K562 (cell line): Measurements from ENCODE around the gene PPM1F. TPM values are rescaled to one million over a fixed set of nuclear protein-coding genes. Genes with fewer than 3 reads are reported as not detected.

ENCODE experiments used
- ARHGAP35 ChIP-seq: fragments of 450-650 bp; IDR thresholded peaks from 2 replicates; pipeline ENCODE4 v1.6.1; 2018; ENCODE audit not compliant: partially characterized antibody
- ASH1L ChIP-seq: fragments of 450-650 bp; IDR thresholded peaks from 2 replicates; pipeline ENCODE4 v1.6.1; 2018; ENCODE audit warnings: borderline replicate concordance, mild to moderate bottlenecking, low read depth; ENCODE audit not compliant: partially characterized antibody
- DDX20 ChIP-seq: fragments of 450-650 bp; IDR thresholded peaks from 2 replicates; pipeline ENCODE4 v1.6.1; 2016; ENCODE audit warnings: missing genetic modification characterization, low read depth, mild to moderate bottlenecking, missing compliant biosample characterization, moderate library complexity
- EP400 ChIP-seq: fragments of 450-650 bp; IDR thresholded peaks from 2 replicates; pipeline ENCODE4 v1.6.1; 2017; ENCODE audit warnings: antibody characterized with exemption, mild to moderate bottlenecking, moderate library complexity
- FOXK2 ChIP-seq, 2 experiments: fragments of 450-650 bp; IDR thresholded peaks in 1 of 2; conservative IDR thresholded peaks in 1 of 2; 2 replicates each; pipeline ENCODE4 v1.6.1; 2016; ENCODE audit warnings: low read depth in 2 of 2, mild to moderate bottlenecking in 1 of 2
- LCOR ChIP-seq: sonication (generic); formaldehyde crosslinking; IDR thresholded peaks from 2 replicates; pipeline ENCODE4 v1.8.0; 2022; ENCODE audit warnings: mild to moderate bottlenecking, missing genetic modification reagents
- NFIC ChIP-seq: fragments of 450-650 bp; IDR thresholded peaks from 2 replicates; pipeline ENCODE4 v1.6.1; 2017; ENCODE audit warnings: mild to moderate bottlenecking, inconsistent platforms
- NFIX ChIP-seq: fragments of 250-450 bp; sonication (Bioruptor Pico); IDR thresholded peaks from 2 replicates; pipeline ENCODE4 v1.4.0; 2020; ENCODE audit warnings: low read depth, mild to moderate bottlenecking, moderate library complexity
- PHF8 ChIP-seq: fragments of 200-600 bp; sonication (generic); IDR thresholded peaks from 2 replicates; pipeline ENCODE4 v1.6.1; 2012; ENCODE audit warnings: mixed run types, mild to moderate bottlenecking, inconsistent platforms, low read length, moderate library complexity, borderline replicate concordance
- POLR2G ChIP-seq: fragments of 200-400 bp; formaldehyde crosslinking; IDR thresholded peaks from 2 replicates; pipeline ENCODE4 v1.6.1; 2017; ENCODE audit warnings: low read depth, mild to moderate bottlenecking, antibody characterized with exemption, low read length, moderate library complexity
- PPARD ChIP-seq: fragments of 250-450 bp; sonication (Bioruptor Pico); IDR thresholded peaks from 2 replicates; pipeline ENCODE4 v1.8.0; 2022; ENCODE audit warnings: inconsistent platforms, mild to moderate bottlenecking, moderate library complexity
- REST ChIP-seq, 2 experiments: fragments of 450-650 bp; formaldehyde crosslinking in 1 of 2; IDR thresholded peaks; 2 replicates each; pipeline versions ENCODE4 v1.4.0 to v1.6.1; 2014 to 2020; ENCODE audit warnings: mild to moderate bottlenecking in 2 of 2, borderline replicate concordance in 1 of 2, low read depth in 1 of 2
- SMAD3 ChIP-seq: fragments of 450-650 bp; formaldehyde crosslinking; conservative IDR thresholded peaks from 2 replicates; pipeline ENCODE4 v1.4.0; 2020; ENCODE audit warnings: mild to moderate bottlenecking
- TSC22D4 ChIP-seq: fragments of 450-650 bp; IDR thresholded peaks from 2 replicates; pipeline ENCODE4 v1.6.1; 2016; ENCODE audit warnings: missing genetic modification characterization, missing biosample characterization, control low read depth
- ZNF280B ChIP-seq: fragments of 250-450 bp; sonication (Bioruptor Pico); IDR thresholded peaks from 2 replicates; pipeline ENCODE4 v1.5.1; 2021; ENCODE audit warnings: mild to moderate bottlenecking
- ZNF41 ChIP-seq: fragments of 250-450 bp; sonication (Bioruptor Pico); conservative IDR thresholded peaks from 2 replicates; pipeline ENCODE4 v1.4.0; 2020; ENCODE audit warnings: mild to moderate bottlenecking
- ZNF57 ChIP-seq: fragments of 450-650 bp; formaldehyde crosslinking; IDR thresholded peaks from 2 replicates; pipeline ENCODE4 v1.4.0; 2020; ENCODE audit warnings: mild to moderate bottlenecking, moderate library complexity
- polyA plus RNA-seq, 8 experiments: library from polyadenylated mRNA; depleted of rRNA in 4 of 8; stranded (reverse) in 5 of 8; unstranded in 3 of 8; fragments of >200 nt; fragmentation: Nextera tagmentation in 2 of 8; fragmentation: Illumina TruSeq in 1 of 8; extraction: Ambion mirVana in 2 of 8; extraction: Trizol in 1 of 8; gene quantifications; 2 replicates each; pipeline versions ENCODE4 v1.2.1 to v1.2.3, GENCODE V29; 2011 to 2014; ENCODE audit warnings: inconsistent platforms in 1 of 8, missing spikeins in 1 of 8
- total RNA-seq, 7 experiments: library from RNA; depleted of rRNA in 6 of 7; stranded (reverse); fragments of >200 nt in 6 of 7; fragmentation: Illumina TruSeq in 2 of 7; extraction: Trizol in 2 of 7; gene quantifications; 2 replicates each; pipeline versions ENCODE4 v1.2.1 to v1.2.3, GENCODE V29; 2011 to 2021; ENCODE audit warnings: low replicate concordance in 1 of 7

The PPM1F gene
- total and polyA plus RNA-seq, 9 of the 15 experiments (the other 6 are each of a cell fraction or from before 2014, with no cell fraction given), result 2.1 to 159 (median 64.0) TPM

GRCh38 chr22:21958360-21959273 lies 6.0 kb upstream of the PPM1F start (continued):
- no peak for TF ChIP-seq REST (IDR thresholded peaks at IDR 0.05; ENCODE audit: borderline replicate concordance)
- TF ChIP-seq REST (CRISPR knock-in tag; IDR thresholded peaks at IDR 0.05; ENCODE audit: low read depth), result no peak
- no peak for TF ChIP-seq ZNF280B (CRISPR knock-in tag)
- TF ChIP-seq PPARD (CRISPR knock-in tag), result no peak
- no peak for TF ChIP-seq ZNF57
- TF ChIP-seq NFIC, result peak; percentile 17; the same call in 1 of the 2 replicates
- TF ChIP-seq FOXK2 (conservative IDR thresholded peaks at IDR 0.05 in 1 of 2, IDR thresholded peaks at IDR 0.05 in 1 of 2; ENCODE audit: low read depth in 2 of 2), result no peak
- no peak; the same call in 1 of the 2 replicates for TF ChIP-seq PHF8
- TF ChIP-seq SMAD3 (CRISPR knock-in tag), result no peak
- TF ChIP-seq ASH1L, result no peak
- 0 out of 2 replicates have a peak, but pooled peaks have one; percentile 35 for TF ChIP-seq TSC22D4
- no peak; the same call in 1 of the 2 replicates for TF ChIP-seq POLR2G
- TF ChIP-seq EP400, result no peak
- TF ChIP-seq ARHGAP35, result no peak
- peak; percentile 30; the same call in 1 of the 2 replicates for TF ChIP-seq ZNF41
- no peak for TF ChIP-seq LCOR (CRISPR knock-in tag)
- TF ChIP-seq NFIX (CRISPR knock-in tag), result no peak
- TF ChIP-seq DDX20 (tag), result no peak
